ENCODE data around the gene IL23R. TPM values are rescaled to one million over a fixed set of nuclear protein-coding genes. Genes with fewer than 3 reads are reported as not detected.

Gene IL23R
- total RNA-seq, 2 experiments from 2014 or later = 0.23 TPM; not detected in 1

GRCh38 chr1:67217938-67218337 lies 51.7 kb downstream of the IL23R start:
- no TSS peak for BruUV-seq (replicated peaks)
- no peak for TF ChIP-seq EZH2phosphoT487 (IDR thresholded peaks at IDR 0.05; ENCODE audit: borderline replicate concordance, low read depth, low read length)
- TF ChIP-seq, protein P1, sequence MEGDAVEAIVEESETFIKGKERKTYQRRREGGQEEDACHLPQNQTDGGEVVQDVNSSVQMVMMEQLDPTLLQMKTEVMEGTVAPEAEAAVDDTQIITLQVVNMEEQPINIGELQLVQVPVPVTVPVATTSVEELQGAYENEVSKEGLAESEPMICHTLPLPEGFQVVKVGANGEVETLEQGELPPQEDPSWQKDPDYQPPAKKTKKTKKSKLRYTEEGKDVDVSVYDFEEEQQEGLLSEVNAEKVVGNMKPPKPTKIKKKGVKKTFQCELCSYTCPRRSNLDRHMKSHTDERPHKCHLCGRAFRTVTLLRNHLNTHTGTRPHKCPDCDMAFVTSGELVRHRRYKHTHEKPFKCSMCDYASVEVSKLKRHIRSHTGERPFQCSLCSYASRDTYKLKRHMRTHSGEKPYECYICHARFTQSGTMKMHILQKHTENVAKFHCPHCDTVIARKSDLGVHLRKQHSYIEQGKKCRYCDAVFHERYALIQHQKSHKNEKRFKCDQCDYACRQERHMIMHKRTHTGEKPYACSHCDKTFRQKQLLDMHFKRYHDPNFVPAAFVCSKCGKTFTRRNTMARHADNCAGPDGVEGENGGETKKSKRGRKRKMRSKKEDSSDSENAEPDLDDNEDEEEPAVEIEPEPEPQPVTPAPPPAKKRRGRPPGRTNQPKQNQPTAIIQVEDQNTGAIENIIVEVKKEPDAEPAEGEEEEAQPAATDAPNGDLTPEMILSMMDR (conservative IDR thresholded peaks at IDR 0.05; ENCODE audit: low read length) = no peak
- no peak overlapping the region for H3K4me3 ChIP-seq (ENCODE audit: low read depth, low read length, poor library complexity, severe bottlenecking)
- H3K4me1 ChIP-seq (ENCODE audit: insufficient read depth, low read length, poor library complexity, severe bottlenecking) = peaks cover 7% of the 10 kb centered on the region
- no peak overlapping the region for H3K27ac ChIP-seq (ENCODE audit: low read depth, low read length, poor library complexity, severe bottlenecking)
- intact Hi-C loops (cut with micrococcal nuclease; ENCODE audit: unreplicated experiment) = loop anchor here (5.0 kb wide), 1 partner anchor 284 kb away; no protein-coding TSS in a partner anchor
- H3K36me3 ChIP-seq (ENCODE audit: insufficient read depth, low read length) = no peaks in the 10 kb centered on the region
- POLR2A ChIA-PET = interaction anchor here (0.6 to 0.7 kb wide), 2 partner anchors 453 to 622 kb away, joined by 3 to 5 read pairs; no protein-coding TSS in a partner anchor
- H3K9me3 ChIP-seq (ENCODE audit: low read length) = no peaks in the 10 kb centered on the region
- no peak overlapping the region for H3K4me2 ChIP-seq (ENCODE audit: low read length)
- no peak overlapping the region for H2AFZ ChIP-seq (ENCODE audit: low read length)
- H3K9me2 ChIP-seq (ENCODE audit: insufficient read depth, low read length) = no peaks in the 10 kb centered on the region
- CTCF ChIA-PET (ENCODE audit: unreplicated experiment) = no interaction called here
- no peaks in the 10 kb centered on the region for H4K20me1 ChIP-seq (ENCODE audit: insufficient read depth, low read length)
- no peaks in the 10 kb centered on the region for H3K79me2 ChIP-seq (ENCODE audit: insufficient read depth, low read depth, low read length)
- no peak for DNase-seq (ENCODE audit: low spot score)

- no peaks in the 10 kb centered on the region for H3K36me3 ChIP-seq (ENCODE audit: insufficient read depth, low read length)
- DNase-seq (ENCODE audit: low spot score) = no peak
- ChIA-PET CTCF (ENCODE audit: unreplicated experiment) (interaction anchor here (0.9 kb wide), 1 partner anchor 11 kb away, joined by 3 read pairs; no protein-coding TSS in a partner anchor), POLR2A (no interaction called here)
- no peak overlapping the region for H3K4me3 ChIP-seq (ENCODE audit: low read depth, low read length, poor library complexity, severe bottlenecking)
- no peak overlapping the region for H3K27ac ChIP-seq (ENCODE audit: low read depth, low read length, poor library complexity, severe bottlenecking)
- TF ChIP-seq, protein P1 (conservative IDR thresholded peaks at IDR 0.05; ENCODE audit: low read length) = no peak
- TF ChIP-seq EZH2phosphoT487 (IDR thresholded peaks at IDR 0.05; ENCODE audit: borderline replicate concordance, low read depth, low read length) = no peak
- no peaks in the 10 kb centered on the region for H3K9me2 ChIP-seq (ENCODE audit: insufficient read depth, low read length)
- no peak overlapping the region for H2AFZ ChIP-seq (ENCODE audit: low read length)
- H3K4me2 ChIP-seq (ENCODE audit: low read length) = no peak overlapping the region
- H4K20me1 ChIP-seq (ENCODE audit: insufficient read depth, low read length) = no peaks in the 10 kb centered on the region
- H3K4me1 ChIP-seq (ENCODE audit: insufficient read depth, low read length, poor library complexity, severe bottlenecking) = no peaks in the 10 kb centered on the region
- BruUV-seq (replicated peaks) = no TSS peak
- no peaks in the 10 kb centered on the region for H3K79me2 ChIP-seq (ENCODE audit: insufficient read depth, low read depth, low read length)
- intact Hi-C loops (cut with micrococcal nuclease; ENCODE audit: unreplicated experiment) = no loop called here
- H3K9me3 ChIP-seq (ENCODE audit: low read length) = no peaks in the 10 kb centered on the region
These were observed 58.6 kb downstream of the IL23R start for GRCh38 chr1:67224856-67225255.

GRCh38 chr1:67226688-67227087 lies 60.4 kb downstream of the IL23R start:
- intact Hi-C loops (cut with micrococcal nuclease; ENCODE audit: unreplicated experiment) = no loop called here
- DNase-seq (ENCODE audit: low spot score) = no peak
- Histone ChIP-seq H3K4me1 (ENCODE audit: insufficient read depth, low read length, poor library complexity, severe bottlenecking) (no peaks in the 10 kb centered on the region), H4K20me1 (ENCODE audit: insufficient read depth, low read length) (no peaks in the 10 kb centered on the region), H3K9me2 (ENCODE audit: insufficient read depth, low read length) (no peaks in the 10 kb centered on the region), H3K4me3 (ENCODE audit: low read depth, low read length, poor library complexity, severe bottlenecking) (no peak overlapping the region), H3K79me2 (ENCODE audit: insufficient read depth, low read depth, low read length) (no peaks in the 10 kb centered on the region), H3K9me3 (ENCODE audit: low read length) (no peaks in the 10 kb centered on the region), H3K27ac (ENCODE audit: low read depth, low read length, poor library complexity, severe bottlenecking) (no peak overlapping the region), H2AFZ (ENCODE audit: low read length) (no peak overlapping the region), H3K36me3 (ENCODE audit: insufficient read depth, low read length) (no peaks in the 10 kb centered on the region), H3K4me2 (ENCODE audit: low read length) (no peak overlapping the region)
- TF ChIP-seq, protein P1 (conservative IDR thresholded peaks at IDR 0.05; ENCODE audit: low read length) = no peak
- CTCF ChIA-PET (ENCODE audit: unreplicated experiment) = no interaction called here
- BruUV-seq (replicated peaks) = no TSS peak
- POLR2A ChIA-PET = interaction anchor here (1.1 kb wide), 1 partner anchor 12 kb away, joined by 4 read pairs; no protein-coding TSS in a partner anchor

Data from OCI-LY7 (cell line).